Hepatocyte (in vitro differentiated cells): ENCODE results near the gene RCBTB1.

ENCODE experiments used
- CTCF ChIP-seq: fragments of 200-600 bp; sonication (generic); IDR thresholded peaks from 2 replicates; pipeline ENCODE4 v1.5.1; 2016; ENCODE audit warnings: antibody characterized with exemption, mild to moderate bottlenecking; ENCODE audit not compliant: poor library complexity
- EZH2 ChIP-seq: fragments of 200-600 bp; sonication (generic); IDR thresholded peaks from 2 replicates; pipeline ENCODE4 v1.6.1; 2016; ENCODE audit warnings: antibody characterized with exemption, mild to moderate bottlenecking, borderline replicate concordance
- EZH2phosphoT487 ChIP-seq: fragments of 200-600 bp; sonication (generic); IDR thresholded peaks from one replicate; pipeline ENCODE4 v1.6.1; 2018; ENCODE audit warnings: antibody characterized with exemption, mild to moderate bottlenecking, low read depth, moderate library complexity; ENCODE audit not compliant: unreplicated experiment, severe bottlenecking

GRCh38 chr13:49524740-49525501 is 60.4 kb downstream of the RCBTB1 start:
- TF ChIP-seq CTCF (no peak), EZH2phosphoT487 (no peak), EZH2 (no peak)
